Measurements from ENCODE around the gene HSPA13. TPM values are rescaled to one million over a fixed set of nuclear protein-coding genes. Genes with fewer than 3 reads are reported as not detected.

Gene HSPA13
- 110 and 160 TPM in 2 replicates for total RNA-seq

GRCh38 chr21:14382835-14383595 lies at the start of gene HSPA13:
TSS of gene HSPA13 (minus strand) at chr21:14383146. CDS start at chr21:14383119, 27 bp downstream.

Other genes with a start within 250 kb of the HSPA13 start
- gene LIPI, start 172.2 kb downstream of the HSPA13 start, total RNA-seq = not detected in 2 replicates
- 0.23 TPM in 1 of 2 replicates, not detected in the other for gene RBM11, start 167.0 kb downstream of the HSPA13 start, total RNA-seq
- not detected in 2 replicates for gene SAMSN1, start 163.2 kb upstream of the HSPA13 start, total RNA-seq